NCI-H524 treated with DMSO at 0.1 percent for 48 hours (cell line): ENCODE measurements around the gene KLRK1.
"Not testable (repeated sequence)": the region's sequence is repeated elsewhere in the genome, so short reads cannot be mapped to it uniquely, and the experiment has no call there.

ENCODE experiments used
- DNase-seq: peaks from one replicate; lab custom pipeline; 2025; lab: John Stamatoyannopoulos, UW

Gene KLRK1

GRCh38 chr12:10388624-10389413, 1.0 kb downstream of the KLRK1 start:
- no peak for DNase-seq

- not testable (repeated sequence) for DNase-seq
These were observed 2.3 kb downstream of the KLRK1 start for GRCh38 chr12:10387498-10387897.

- no peak for DNase-seq
These were observed 3.0 kb downstream of the KLRK1 start for GRCh38 chr12:10386857-10387256.

GRCh38 chr12:10385166-10385613, 4.7 kb downstream of the KLRK1 start:
- DNase-seq, result no peak

- DNase-seq, result no peak
These were observed 5.7 kb downstream of the KLRK1 start for GRCh38 chr12:10384191-10384590.

- DNase-seq, result no peak
These were observed 7.8 kb downstream of the KLRK1 start for GRCh38 chr12:10381928-10382628.

GRCh38 chr12:10378737-10379136, 11.1 kb downstream of the KLRK1 start:
- DNase-seq, result not testable (repeated sequence)

- no peak for DNase-seq
These were observed 15.2 kb downstream of the KLRK1 start for GRCh38 chr12:10374624-10375018.

GRCh38 chr12:10372559-10372958, 17.3 kb downstream of the KLRK1 start:
- DNase-seq, result no peak

- not testable (repeated sequence) for DNase-seq
These were observed 17.8 kb downstream of the KLRK1 start for GRCh38 chr12:10371893-10372535.

- DNase-seq, result no peak
These were observed 20.1 kb downstream of the KLRK1 start for GRCh38 chr12:10369557-10370415.

GRCh38 chr12:10368206-10369171, 21.4 kb downstream of the KLRK1 start:
- no peak for DNase-seq

GRCh38 chr12:10367714-10368113, 22.1 kb downstream of the KLRK1 start:
- not testable (repeated sequence) for DNase-seq

- no peak for DNase-seq
These were observed 23.0 kb downstream of the KLRK1 start for GRCh38 chr12:10366875-10367274.

GRCh38 chr12:10365696-10366405, 24.0 kb downstream of the KLRK1 start:
- no peak for DNase-seq

GRCh38 chr12:10364815-10365622, 24.8 kb downstream of the KLRK1 start:
- no peak for DNase-seq

- no peak for DNase-seq
These were observed 25.7 kb downstream of the KLRK1 start for GRCh38 chr12:10363914-10364814.

GRCh38 chr12:10363658-10363913, 26.3 kb downstream of the KLRK1 start:
- no peak for DNase-seq
